ENCODE data around the gene CBFB.

DNA sequence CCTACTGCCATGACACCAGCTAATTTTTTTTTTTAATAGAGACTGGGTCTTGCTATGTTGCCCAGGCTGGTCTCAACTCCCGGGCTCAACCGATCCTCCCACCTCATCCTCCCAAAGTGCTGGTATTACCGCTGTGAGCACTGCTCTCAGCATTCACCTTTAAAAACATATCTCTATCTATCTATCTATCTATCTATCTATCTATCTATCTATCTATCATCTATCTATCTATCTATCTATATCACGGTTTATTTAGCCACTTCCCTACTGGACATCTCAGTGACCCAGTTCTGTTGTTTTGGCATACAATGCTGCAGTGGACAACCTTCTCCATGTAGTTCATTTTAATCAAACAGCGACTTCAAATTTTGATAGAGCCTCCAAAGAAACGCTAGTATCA, 79.5 kb downstream of the CBFB start:
- TF ChIP-seq POLR2A (IDR thresholded peaks at IDR 0.05) (no peak), EP300 (IDR thresholded peaks at IDR 0.05; ENCODE audit: low read depth) (no peak)
- TF ChIP-seq, protein P1, sequence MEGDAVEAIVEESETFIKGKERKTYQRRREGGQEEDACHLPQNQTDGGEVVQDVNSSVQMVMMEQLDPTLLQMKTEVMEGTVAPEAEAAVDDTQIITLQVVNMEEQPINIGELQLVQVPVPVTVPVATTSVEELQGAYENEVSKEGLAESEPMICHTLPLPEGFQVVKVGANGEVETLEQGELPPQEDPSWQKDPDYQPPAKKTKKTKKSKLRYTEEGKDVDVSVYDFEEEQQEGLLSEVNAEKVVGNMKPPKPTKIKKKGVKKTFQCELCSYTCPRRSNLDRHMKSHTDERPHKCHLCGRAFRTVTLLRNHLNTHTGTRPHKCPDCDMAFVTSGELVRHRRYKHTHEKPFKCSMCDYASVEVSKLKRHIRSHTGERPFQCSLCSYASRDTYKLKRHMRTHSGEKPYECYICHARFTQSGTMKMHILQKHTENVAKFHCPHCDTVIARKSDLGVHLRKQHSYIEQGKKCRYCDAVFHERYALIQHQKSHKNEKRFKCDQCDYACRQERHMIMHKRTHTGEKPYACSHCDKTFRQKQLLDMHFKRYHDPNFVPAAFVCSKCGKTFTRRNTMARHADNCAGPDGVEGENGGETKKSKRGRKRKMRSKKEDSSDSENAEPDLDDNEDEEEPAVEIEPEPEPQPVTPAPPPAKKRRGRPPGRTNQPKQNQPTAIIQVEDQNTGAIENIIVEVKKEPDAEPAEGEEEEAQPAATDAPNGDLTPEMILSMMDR (IDR thresholded peaks at IDR 0.05): no peak

Measured in transverse colon (tissue), 3 donors.